Large intestine (tissue), 3 donors: ENCODE results near the gene ARHGAP24. TPM values are rescaled to one million over a fixed set of nuclear protein-coding genes. Genes with fewer than 3 reads are reported as not detected.
"Not testable (repeated sequence)": the region's sequence is repeated elsewhere in the genome, so short reads cannot be mapped to it uniquely, and the experiment has no call there.

Source experiments
- DNase-seq, 2 donors: peaks; one replicate each; pipeline versions ENCODE4 v3.0.0 to v3.0.0-alpha.2; 2013
- H3K27ac ChIP-seq: one replicate; pipeline ENCODE4 v1.5.1; 2013; ENCODE audit warnings: low read length
- H3K27me3 ChIP-seq: 2 replicates; pipeline ENCODE4 v1.6.1; 2013; ENCODE audit warnings: low read length; ENCODE audit not compliant: control insufficient read depth, insufficient read depth
- H3K36me3 ChIP-seq: 2 replicates; pipeline ENCODE4 v1.6.1; 2013; ENCODE audit warnings: low read length; ENCODE audit not compliant: control insufficient read depth, insufficient read depth
- H3K4me1 ChIP-seq: one replicate; pipeline ENCODE4 v1.6.1; 2013; ENCODE audit warnings: low read length; ENCODE audit not compliant: control insufficient read depth, insufficient read depth
- H3K4me3 ChIP-seq: one replicate; pipeline ENCODE4 v1.5.1; 2013; ENCODE audit warnings: low read length
- H3K9me3 ChIP-seq: one replicate; pipeline ENCODE4 v1.6.1; 2013; ENCODE audit warnings: mild to moderate bottlenecking, low read depth, low read length, moderate library complexity; ENCODE audit not compliant: control insufficient read depth
- WGBS: methylation state at CpG from one replicate; pipeline ENCODE4 v1.1.5; 2013; ENCODE audit warnings: low lambda C conversion rate; ENCODE audit not compliant: insufficient coverage; 5-methylcytosine and 5-hydroxymethylcytosine counted together
- polyA plus RNA-seq: library from polyadenylated mRNA; unstranded; fragments of 120-200 nt; gene quantifications from one replicate; pipeline ENCODE4 v1.2.1, GENCODE V29; 2013

Gene ARHGAP24
- polyA plus RNA-seq, 1 donor, result 6.7 TPM

DNA sequence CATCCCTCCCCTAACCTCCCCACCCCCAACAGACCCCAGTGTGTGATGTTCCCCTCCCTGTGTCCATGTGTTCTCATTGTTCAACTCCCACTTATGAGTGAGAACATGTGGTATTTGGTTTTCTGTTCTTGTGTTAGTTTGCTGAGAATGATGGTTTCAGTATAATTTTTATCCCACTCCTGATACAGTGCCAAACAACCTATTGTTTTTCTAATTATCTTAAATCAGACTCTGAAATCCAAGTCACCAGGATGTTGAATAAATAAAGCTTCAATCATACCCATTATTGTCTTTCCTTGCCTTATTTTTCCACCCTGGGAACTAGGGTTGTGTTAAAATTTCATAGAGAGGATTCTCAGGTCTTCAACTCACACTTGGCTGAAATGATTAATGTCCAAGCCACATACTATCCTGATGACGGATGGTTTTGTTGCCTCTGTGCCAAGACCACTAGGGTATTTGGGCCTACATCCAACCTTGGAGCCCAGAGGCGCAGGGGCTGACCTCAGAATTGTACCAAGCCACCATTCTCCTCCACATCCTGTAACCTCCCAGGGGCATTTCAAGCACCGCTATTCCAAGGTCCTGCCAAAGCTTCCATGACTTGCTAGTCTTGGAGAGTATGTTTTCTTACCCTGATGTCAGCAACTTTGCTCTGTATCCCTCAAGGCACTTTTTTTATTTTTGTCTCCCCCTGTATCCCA is 332.4 kb downstream of the ARHGAP24 start:
- no peaks in the 10 kb centered on the region for H3K9me3 ChIP-seq
- no peak overlapping the region for H3K4me3 ChIP-seq
- H3K27ac ChIP-seq, result no peak overlapping the region
- H3K4me1 ChIP-seq, result no peaks in the 10 kb centered on the region
- H3K36me3 ChIP-seq, result no peaks in the 10 kb centered on the region
- DNase-seq, result no peak
- no peaks in the 10 kb centered on the region for H3K27me3 ChIP-seq
- WGBS, result no CpG with 5 or more reads among the region's 3 CpGs

DNA sequence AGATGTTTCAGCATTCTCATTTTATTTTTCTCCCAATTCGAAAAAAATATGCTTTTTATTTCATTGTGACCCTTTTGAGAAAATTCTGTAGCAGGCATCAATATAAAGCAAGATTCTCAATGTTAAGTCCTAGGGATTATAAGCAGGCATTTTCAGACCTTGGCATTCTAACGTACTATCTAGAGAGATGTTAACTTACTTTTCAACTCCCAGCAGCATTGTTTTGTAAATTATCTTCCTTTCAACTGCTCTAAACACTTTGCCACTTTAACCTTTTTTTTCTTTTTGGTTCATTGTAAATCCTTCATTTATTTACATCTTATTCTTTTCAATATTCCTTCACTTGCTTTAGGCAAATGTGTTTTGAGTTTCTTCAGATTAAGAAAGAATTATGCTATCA is 333.2 kb downstream of the ARHGAP24 start:
- Histone ChIP-seq H3K9me3 (no peaks in the 10 kb centered on the region), H3K27me3 (no peaks in the 10 kb centered on the region), H3K4me3 (no peak overlapping the region), H3K4me1 (no peaks in the 10 kb centered on the region), H3K36me3 (no peaks in the 10 kb centered on the region), H3K27ac (no peak overlapping the region)
- WGBS, result 55% methylated on average over 1 of the region's 2 CpGs
- no peak for DNase-seq

DNA sequence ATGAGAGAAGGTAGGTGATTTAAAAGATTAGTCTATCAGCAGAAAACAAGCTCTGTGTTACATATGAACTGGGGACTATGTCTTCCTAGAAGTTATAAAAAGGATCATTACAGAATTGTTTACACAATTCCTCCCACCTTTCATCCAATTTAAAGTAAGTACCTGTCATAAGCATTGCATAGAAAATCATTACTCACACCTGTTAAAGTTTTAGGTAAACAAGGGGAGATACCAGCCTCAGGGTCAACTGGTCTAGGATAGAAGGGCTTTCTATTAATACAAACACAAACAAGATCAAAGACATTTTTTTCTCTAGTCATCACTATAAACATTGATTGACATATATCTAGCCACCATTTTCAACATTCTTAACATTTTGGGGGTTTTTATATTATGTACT is 333.9 kb downstream of the ARHGAP24 start:
- no peaks in the 10 kb centered on the region for H3K4me1 ChIP-seq
- H3K4me3 ChIP-seq, result no peak overlapping the region
- H3K9me3 ChIP-seq, result no peaks in the 10 kb centered on the region
- H3K36me3 ChIP-seq, result no peaks in the 10 kb centered on the region
- no peak for DNase-seq
- no peak overlapping the region for H3K27ac ChIP-seq
- no peaks in the 10 kb centered on the region for H3K27me3 ChIP-seq

- H3K9me3 ChIP-seq, result no peaks in the 10 kb centered on the region
- no peak overlapping the region for H3K4me3 ChIP-seq
- no peaks in the 10 kb centered on the region for H3K4me1 ChIP-seq
- no peaks in the 10 kb centered on the region for H3K27me3 ChIP-seq
- no peak overlapping the region for H3K27ac ChIP-seq
- no peaks in the 10 kb centered on the region for H3K36me3 ChIP-seq
- no peak for DNase-seq
- WGBS, result no CpG with 5 or more reads among the region's 4 CpGs
Measured at GRCh38 chr4:85812776-85813175, 337.8 kb downstream of the ARHGAP24 start.

DNA sequence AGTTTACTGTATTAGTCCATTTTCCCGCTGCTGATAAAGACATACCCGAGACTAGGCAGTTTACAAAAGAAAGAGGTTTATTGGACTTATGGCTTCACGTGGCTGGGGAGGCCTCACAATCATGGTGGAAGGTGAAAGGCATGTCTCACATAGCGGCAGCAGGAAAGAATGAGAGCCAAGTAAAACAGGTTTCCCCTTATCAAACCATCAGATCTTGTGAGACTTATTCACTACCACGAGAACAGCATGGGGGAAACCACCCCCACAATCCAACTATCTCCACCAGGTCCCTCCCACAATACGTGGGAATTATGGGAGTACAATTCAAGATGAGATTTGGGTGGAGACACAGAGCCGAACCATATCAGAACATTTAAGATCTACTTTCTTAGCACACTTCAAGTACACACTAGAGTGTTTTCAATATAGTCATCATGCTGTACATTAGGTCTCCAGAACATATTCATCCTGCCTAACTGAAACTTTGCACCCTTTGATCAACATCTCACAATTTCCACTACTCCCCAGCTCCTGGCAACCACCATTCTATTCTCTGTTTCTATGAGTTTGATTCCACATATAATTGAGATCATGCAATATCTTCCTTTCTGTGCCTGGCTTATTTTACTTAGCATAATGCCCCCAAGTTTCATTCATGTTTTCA is 341.0 kb downstream of the ARHGAP24 start:
- DNase-seq, result no peak
- H3K4me1 ChIP-seq, result no peaks in the 10 kb centered on the region
- H3K27me3 ChIP-seq, result no peaks in the 10 kb centered on the region
- no peaks in the 10 kb centered on the region for H3K36me3 ChIP-seq
- no peak overlapping the region for H3K27ac ChIP-seq
- H3K9me3 ChIP-seq, result no peaks in the 10 kb centered on the region
- H3K4me3 ChIP-seq, result no peak overlapping the region
- WGBS, result no CpG with 5 or more reads among the region's 7 CpGs

- Histone ChIP-seq H3K4me3 (no peak overlapping the region), H3K9me3 (no peaks in the 10 kb centered on the region), H3K36me3 (no peaks in the 10 kb centered on the region), H3K27ac (no peak overlapping the region), H3K4me1 (no peaks in the 10 kb centered on the region), H3K27me3 (no peaks in the 10 kb centered on the region)
- WGBS, result 59% methylated on average over 2 of the region's 3 CpGs
- no peak for DNase-seq
Measured at GRCh38 chr4:85818700-85819099, 343.8 kb downstream of the ARHGAP24 start.

- H3K4me1 ChIP-seq, H3K27me3 ChIP-seq, DNase-seq, H3K27ac ChIP-seq, H3K36me3 ChIP-seq, H3K9me3 ChIP-seq, H3K4me3 ChIP-seq: not testable (repeated sequence)
Measured at GRCh38 chr4:85820101-85820500, 345.2 kb downstream of the ARHGAP24 start.

GRCh38 chr4:85821688-85822455 is 346.9 kb downstream of the ARHGAP24 start:
- Histone ChIP-seq H3K27me3 (no peaks in the 10 kb centered on the region), H3K27ac (no peak overlapping the region), H3K9me3 (no peaks in the 10 kb centered on the region), H3K4me3 (no peak overlapping the region), H3K4me1 (peaks cover 11% of the 10 kb centered on the region), H3K36me3 (no peaks in the 10 kb centered on the region)
- no peak for DNase-seq
- WGBS, result 100% methylated on average over 2 of the region's 2 CpGs

DNA sequence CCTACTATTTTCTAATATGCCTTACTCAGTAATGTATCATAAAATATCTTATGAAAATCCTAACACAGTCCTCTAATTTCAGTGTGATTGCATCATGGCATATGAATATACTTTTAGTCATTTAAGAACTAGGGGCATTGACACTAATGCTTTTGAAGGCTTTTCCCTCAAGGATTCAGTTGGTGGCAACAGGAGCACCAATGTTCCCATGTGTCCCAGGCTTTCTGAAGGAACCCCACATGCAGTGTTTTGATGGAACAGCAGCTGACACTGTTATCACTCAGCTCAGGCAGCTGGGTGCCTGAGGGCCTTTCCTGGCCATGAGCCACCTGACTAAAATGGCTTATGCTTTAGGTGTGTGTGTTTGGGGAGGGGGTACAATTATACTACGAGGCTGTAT is 348.3 kb downstream of the ARHGAP24 start:
- no peak overlapping the region for H3K27ac ChIP-seq
- WGBS, result no CpG with 5 or more reads among the region's 1 CpG
- H3K9me3 ChIP-seq, result no peaks in the 10 kb centered on the region
- DNase-seq, result no peak
- H3K36me3 ChIP-seq, result no peaks in the 10 kb centered on the region
- no peak overlapping the region for H3K4me3 ChIP-seq
- peaks cover 23% of the 10 kb centered on the region for H3K4me1 ChIP-seq
- H3K27me3 ChIP-seq, result no peaks in the 10 kb centered on the region

GRCh38 chr4:85824166-85824945 is 349.4 kb downstream of the ARHGAP24 start:
- H3K9me3 ChIP-seq, result no peaks in the 10 kb centered on the region
- peaks cover 23% of the 10 kb centered on the region for H3K4me1 ChIP-seq
- H3K27ac ChIP-seq, result no peak overlapping the region

More at GRCh38 chr4:85824166-85824945, 349.4 kb downstream of the ARHGAP24 start:
- Histone ChIP-seq H3K4me3 (no peak overlapping the region), H3K27me3 (no peaks in the 10 kb centered on the region), H3K36me3 (no peaks in the 10 kb centered on the region)
- no peak for DNase-seq
- 100% methylated on average over 1 of the region's 5 CpGs for WGBS
